MCF 10A (cell line): ENCODE results near the gene TRAF5. TPM values are rescaled to one million over a fixed set of nuclear protein-coding genes. Genes with fewer than 3 reads are reported as not detected.

ENCODE experiments used
- Bru-seq: library from RNA; stranded (reverse); fragments of 400-500 nt; gene quantifications from one replicate; lab custom pipeline; 2021; lab: Mats Ljungman, UMichigan
- BruChase-seq, 2 experiments: library from RNA; stranded (reverse); fragments of 400-500 nt; gene quantifications; one replicate each; lab custom pipeline; 2021; lab: Mats Ljungman, UMichigan
- BruUV-seq: library from RNA; stranded (reverse); fragments of 400-500 nt; replicated peaks from 2 replicates; lab custom pipeline; 2021; lab: Mats Ljungman, UMichigan
- CTCF ChIA-PET: fragments of 300-600 bp; sonication (Branson Sonifier 250); formaldehyde crosslinking; extraction: SDS; loops from one replicate; lab custom pipeline; 2021; ENCODE audit warnings: antibody characterized with exemption, inconsistent platforms; lab: Yijun Ruan, JAX
- POLR2A ChIA-PET: fragments of 300-600, 350-650 bp; sonication (Branson Sonifier 250); formaldehyde crosslinking; extraction: SDS; loops from one replicate; lab custom pipeline; 2020; ENCODE audit warnings: antibody characterized with exemption, inconsistent platforms; lab: Yijun Ruan, JAX
- DNase-seq: peaks from one replicate; pipeline ENCODE4 v3.0.0-alpha.2; 2018; ENCODE audit not compliant: unreplicated experiment
- H3K27ac Mint-ChIP-seq: one replicate; pipeline ENCODE4 v1.8.0; 2022; ENCODE audit warnings: mild to moderate bottlenecking, low read depth, mixed read lengths; ENCODE audit not compliant: unreplicated experiment
- H3K27me3 Mint-ChIP-seq: one replicate; pipeline ENCODE4 v1.8.0; 2022; ENCODE audit warnings: mixed read lengths; ENCODE audit not compliant: insufficient read depth, unreplicated experiment
- H3K36me3 Mint-ChIP-seq: one replicate; pipeline ENCODE4 v1.8.0; 2022; ENCODE audit warnings: mild to moderate bottlenecking, moderate library complexity, mixed read lengths; ENCODE audit not compliant: insufficient read depth, unreplicated experiment
- H3K4me1 Mint-ChIP-seq: one replicate; pipeline ENCODE4 v1.8.0; 2022; ENCODE audit warnings: mixed read lengths; ENCODE audit not compliant: insufficient read depth, unreplicated experiment
- H3K4me3 Mint-ChIP-seq: one replicate; pipeline ENCODE4 v1.8.0; 2022; ENCODE audit warnings: mild to moderate bottlenecking, moderate library complexity, mixed read lengths; ENCODE audit not compliant: unreplicated experiment
- H3K9me3 Mint-ChIP-seq: one replicate; pipeline ENCODE4 v1.8.0; 2022; ENCODE audit warnings: mixed read lengths; ENCODE audit not compliant: unreplicated experiment
- CTCF ChIP-seq: fragments of 200-600 bp; IDR thresholded peaks from one replicate; pipeline ENCODE4 v1.8.0; 2022; ENCODE audit warnings: antibody characterized with exemption, mild to moderate bottlenecking; ENCODE audit not compliant: unreplicated experiment
- intact Hi-C: fragments of 100-400 bp; cut with micrococcal nuclease; formaldehyde crosslinking; loops from 2 replicates; pipeline ENCODE4 v1.14.1; 2022
- long read RNA-seq: library from polyadenylated mRNA; stranded (forward); transcript quantifications from one replicate; pipeline ENCODE4 v2.0.0, GENCODE V29; 2022
- total RNA-seq: library from RNA; stranded (reverse); gene quantifications from 2 replicates; pipeline ENCODE4 v1.2.3, GENCODE V29; 2022

Gene TRAF5
- total RNA-seq (16.0 and 17.8 TPM in 2 replicates), Bru-seq, nascent RNA (percentile 70 among the genes with signal in this experiment), BruChase-seq, experiment 1, labeled RNA remaining after a 6-hour chase (percentile 71 among the genes with signal in this experiment), BruChase-seq, experiment 2, labeled RNA remaining after a 2-hour chase (percentile 74 among the genes with signal in this experiment)
- long read RNA-seq, transcript TRAF5-205 (3 exons, 3,491 nt), result major isoform, 5 of 13 reads
- long read RNA-seq, partial matches to known transcripts, result 0 of 13 reads
- long read RNA-seq, other reads (novel, unspliced or antisense), result 6 of 13 reads

DNA sequence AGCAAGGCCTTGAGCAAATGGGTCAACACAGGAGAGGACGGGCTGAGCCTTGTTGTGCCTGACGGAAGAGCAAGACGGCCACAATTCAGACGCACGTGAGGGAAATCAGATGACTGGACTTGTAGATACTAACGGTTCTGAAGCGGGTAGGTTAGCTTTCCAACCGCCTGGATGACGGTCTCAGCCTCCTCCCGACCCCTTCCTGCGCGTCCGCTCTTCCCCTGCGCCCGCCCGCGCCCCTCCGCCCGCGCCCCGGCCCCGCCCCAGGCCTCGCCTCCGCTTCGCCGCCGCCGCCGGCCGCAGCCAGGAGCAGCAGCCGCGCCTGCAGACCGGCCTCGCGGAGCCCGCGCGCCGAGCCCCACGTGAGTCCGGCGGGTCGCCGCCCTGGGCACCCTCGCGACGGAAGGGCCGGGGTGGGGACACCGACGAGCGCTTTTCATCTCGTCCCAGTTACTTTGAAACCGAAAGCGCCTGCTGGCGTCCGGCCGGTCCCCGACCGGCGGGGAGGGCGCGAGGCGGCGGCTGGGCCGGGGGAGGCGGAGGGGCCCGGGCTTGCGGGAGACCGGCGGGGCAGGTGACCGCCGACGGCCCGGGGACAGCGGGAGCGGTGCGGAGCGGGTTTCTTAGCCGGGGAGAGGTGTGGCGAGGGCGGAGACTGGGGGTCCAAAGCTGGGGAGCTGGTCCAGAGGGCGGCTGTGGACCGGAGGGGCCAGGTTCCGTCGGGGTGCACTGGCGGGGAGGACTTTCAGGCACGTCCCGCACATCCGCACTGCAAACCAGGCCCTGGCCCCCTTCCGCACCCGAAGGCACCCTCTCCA, at the start of gene TRAF5:
TSS of gene TRAF5 (plus strand) at position 306 of the 818 bp plus-strand sequence. CDS start 26,407 bp downstream, outside the sequence.
- CTCF ChIA-PET, result interaction anchor here (0.6 to 11.2 kb wide), 20 partner anchors 10 to 354 kb away, joined by 3 to 308 read pairs (median 5); no protein-coding TSS in a partner anchor
- POLR2A ChIA-PET, result interaction anchor here (0.6 to 5.8 kb wide), 18 partner anchors 9 to 490 kb away, joined by 3 to 26 read pairs (median 4); partner anchors contain the start of gene SLC30A1
- BruUV-seq, result no TSS peak

GRCh38 chr1:211279340-211279739, 47.3 kb upstream of the TRAF5 start:
- no peaks in the 10 kb centered on the region for H3K4me1 Mint-ChIP-seq
- BruUV-seq, result no TSS peak
- H3K4me3 Mint-ChIP-seq, result no peak overlapping the region
- intact Hi-C loops, result no loop called here
- H3K27me3 Mint-ChIP-seq, result no peaks in the 10 kb centered on the region
- no peak for TF ChIP-seq CTCF
- H3K36me3 Mint-ChIP-seq, result peaks cover 35% of the 10 kb centered on the region
- ChIA-PET POLR2A (interaction anchor here (1.8 to 5.5 kb wide), 2 partner anchors 9 to 18 kb away, joined by 5 to 28 read pairs; no protein-coding TSS in a partner anchor), CTCF (no interaction called here)
- H3K27ac Mint-ChIP-seq, result no peak overlapping the region
- H3K9me3 Mint-ChIP-seq, result no peaks in the 10 kb centered on the region
- no peak for DNase-seq

More for the DNA sequence above, at the start of gene TRAF5:
- Mint-ChIP-seq H3K36me3 (no peaks in the 10 kb centered on the region), H3K27ac (peak within 1 kb of the TSS; percentile 55), H3K4me3 (peak within 1 kb of the TSS; percentile 84), H3K9me3 (no peaks in the 10 kb centered on the region), H3K27me3 (no peaks in the 10 kb centered on the region), H3K4me1 (peaks cover 39% of the 10 kb centered on the region)
- no peak for TF ChIP-seq CTCF
- intact Hi-C loops, result loop anchor here (1.0 kb wide), 1 partner anchor 251 kb away; no protein-coding TSS in a partner anchor
- peak; percentile 58 for DNase-seq

DNA sequence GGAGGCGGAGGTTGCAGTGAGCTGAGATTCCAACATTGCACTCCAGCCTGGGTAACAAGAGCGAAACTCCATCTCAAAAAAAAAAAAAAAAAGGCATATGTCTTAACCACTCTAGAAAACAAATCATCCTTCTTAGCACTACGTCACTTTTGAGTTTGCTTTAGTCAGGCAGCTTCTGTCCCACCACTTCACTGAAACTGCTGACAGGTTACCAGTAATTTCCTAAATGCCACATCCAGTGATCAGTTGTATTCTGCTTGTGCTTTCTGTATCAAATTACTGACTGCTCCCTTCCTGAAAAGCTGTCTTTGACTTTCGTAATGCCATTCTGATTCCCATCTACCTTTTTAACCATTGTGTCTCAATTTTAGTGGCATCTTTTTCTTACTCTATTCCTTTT, 45.7 kb upstream of the TRAF5 start:
- Mint-ChIP-seq H3K4me1 (no peaks in the 10 kb centered on the region), H3K27me3 (no peaks in the 10 kb centered on the region), H3K9me3 (no peaks in the 10 kb centered on the region), H3K4me3 (no peak overlapping the region), H3K27ac (no peak overlapping the region), H3K36me3 (peaks cover 34% of the 10 kb centered on the region)
- CTCF ChIA-PET, result interaction anchor here (0.7 to 1.1 kb wide), 4 partner anchors 13 to 25 kb away, joined by 3 to 5 read pairs (median 3); no protein-coding TSS in a partner anchor
- BruUV-seq, result no TSS peak
- DNase-seq, result no peak
- intact Hi-C loops, result no loop called here
- TF ChIP-seq CTCF, result no peak
- POLR2A ChIA-PET, result interaction anchor here (0.7 to 5.5 kb wide), 3 partner anchors 9 to 20 kb away, joined by 3 to 28 read pairs (median 3); no protein-coding TSS in a partner anchor
